ENCODE results near the gene TRAF3IP1. TPM values are rescaled to one million over a fixed set of nuclear protein-coding genes. Genes with fewer than 3 reads are reported as not detected.

The TRAF3IP1 gene
- polyA plus RNA-seq (11.9 and 12.5 TPM in 2 replicates), polyA minus RNA-seq (16.1 and 21.5 TPM in 2 replicates)

- Histone ChIP-seq H2AFZ (ENCODE audit: low read depth, low read length) (peak within 1 kb of the TSS; percentile 23), H3K9me3 (ENCODE audit: low read length) (no peaks in the 10 kb centered on the region), H3K9ac (ENCODE audit: low read length) (peak within 1 kb of the TSS; percentile 67), H3K9me2 (ENCODE audit: insufficient read depth, low read length) (no peaks in the 10 kb centered on the region), H3K4me2 (ENCODE audit: low read length) (peak within 1 kb of the TSS; percentile 57), H3K27me3 (ENCODE audit: insufficient read depth, low read depth, low read length) (no peaks in the 10 kb centered on the region), H3K79me2 (replicated peaks; ENCODE audit: insufficient read depth, low read length) (peaks cover 12% of the 10 kb centered on the region), H3F3A (ENCODE audit: insufficient read depth, low read length, poor library complexity, severe bottlenecking) (no peaks in the 10 kb centered on the region), H4K20me1 (ENCODE audit: insufficient read depth) (no peaks in the 10 kb centered on the region), H3K27ac (ENCODE audit: low read length) (peak within 1 kb of the TSS; percentile 8), H3K36me3 (ENCODE audit: insufficient read depth, low read length) (peaks cover 6% of the 10 kb centered on the region), H3K4me3 (ENCODE audit: low read length) (peak within 1 kb of the TSS; percentile 82)
- TF ChIP-seq TAF1 (IDR thresholded peaks at IDR 0.05; ENCODE audit: low read depth) (no peak), SMC3 (conservative IDR thresholded peaks at IDR 0.05; ENCODE audit: poor library complexity) (peak; percentile 22), MXI1 (conservative IDR thresholded peaks at IDR 0.05; ENCODE audit: poor library complexity, severe bottlenecking) (peak; percentile 94), POLR2AphosphoS5 (IDR thresholded peaks at IDR 0.05) (peak; percentile 68), EP300 (conservative IDR thresholded peaks at IDR 0.05; ENCODE audit: poor library complexity, severe bottlenecking) (peak; percentile 51), CTCF (IDR thresholded peaks at IDR 0.05; ENCODE audit: poor library complexity, severe bottlenecking) (peak; percentile 19), RAD21 (conservative IDR thresholded peaks at IDR 0.05) (peak; percentile 22)
- TF ChIP-seq, protein P1, sequence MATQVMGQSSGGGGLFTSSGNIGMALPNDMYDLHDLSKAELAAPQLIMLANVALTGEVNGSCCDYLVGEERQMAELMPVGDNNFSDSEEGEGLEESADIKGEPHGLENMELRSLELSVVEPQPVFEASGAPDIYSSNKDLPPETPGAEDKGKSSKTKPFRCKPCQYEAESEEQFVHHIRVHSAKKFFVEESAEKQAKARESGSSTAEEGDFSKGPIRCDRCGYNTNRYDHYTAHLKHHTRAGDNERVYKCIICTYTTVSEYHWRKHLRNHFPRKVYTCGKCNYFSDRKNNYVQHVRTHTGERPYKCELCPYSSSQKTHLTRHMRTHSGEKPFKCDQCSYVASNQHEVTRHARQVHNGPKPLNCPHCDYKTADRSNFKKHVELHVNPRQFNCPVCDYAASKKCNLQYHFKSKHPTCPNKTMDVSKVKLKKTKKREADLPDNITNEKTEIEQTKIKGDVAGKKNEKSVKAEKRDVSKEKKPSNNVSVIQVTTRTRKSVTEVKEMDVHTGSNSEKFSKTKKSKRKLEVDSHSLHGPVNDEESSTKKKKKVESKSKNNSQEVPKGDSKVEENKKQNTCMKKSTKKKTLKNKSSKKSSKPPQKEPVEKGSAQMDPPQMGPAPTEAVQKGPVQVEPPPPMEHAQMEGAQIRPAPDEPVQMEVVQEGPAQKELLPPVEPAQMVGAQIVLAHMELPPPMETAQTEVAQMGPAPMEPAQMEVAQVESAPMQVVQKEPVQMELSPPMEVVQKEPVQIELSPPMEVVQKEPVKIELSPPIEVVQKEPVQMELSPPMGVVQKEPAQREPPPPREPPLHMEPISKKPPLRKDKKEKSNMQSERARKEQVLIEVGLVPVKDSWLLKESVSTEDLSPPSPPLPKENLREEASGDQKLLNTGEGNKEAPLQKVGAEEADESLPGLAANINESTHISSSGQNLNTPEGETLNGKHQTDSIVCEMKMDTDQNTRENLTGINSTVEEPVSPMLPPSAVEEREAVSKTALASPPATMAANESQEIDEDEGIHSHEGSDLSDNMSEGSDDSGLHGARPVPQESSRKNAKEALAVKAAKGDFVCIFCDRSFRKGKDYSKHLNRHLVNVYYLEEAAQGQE (IDR thresholded peaks at IDR 0.05; ENCODE audit: borderline replicate concordance), result no peak
Measured at GRCh38 chr2:238320246-238320647, at the start of gene TRAF3IP1. TRAF3IP1 (plus strand) TSS chr2:238320518; CDS start chr2:238320663, 145 bp downstream.

- Histone ChIP-seq H3K36me3 (ENCODE audit: insufficient read depth, low read length) (no peaks in the 10 kb centered on the region), H3K4me3 (ENCODE audit: low read length) (no peak overlapping the region), H3K27me3 (ENCODE audit: insufficient read depth, low read depth, low read length) (no peaks in the 10 kb centered on the region), H2AFZ (ENCODE audit: low read depth, low read length) (no peak overlapping the region), H4K20me1 (ENCODE audit: insufficient read depth) (no peaks in the 10 kb centered on the region), H3K9ac (ENCODE audit: low read length) (no peak overlapping the region), H3K27ac (ENCODE audit: low read length) (no peak overlapping the region), H3K9me3 (ENCODE audit: low read length) (no peaks in the 10 kb centered on the region), H3F3A (ENCODE audit: insufficient read depth, low read length, poor library complexity, severe bottlenecking) (no peaks in the 10 kb centered on the region), H3K4me2 (ENCODE audit: low read length) (no peak overlapping the region), H3K9me2 (ENCODE audit: insufficient read depth, low read length) (no peaks in the 10 kb centered on the region), H3K79me2 (replicated peaks; ENCODE audit: insufficient read depth, low read length) (no peaks in the 10 kb centered on the region)
- TF ChIP-seq POLR2AphosphoS5 (IDR thresholded peaks at IDR 0.05) (no peak), MXI1 (conservative IDR thresholded peaks at IDR 0.05; ENCODE audit: poor library complexity, severe bottlenecking) (no peak), TAF1 (IDR thresholded peaks at IDR 0.05; ENCODE audit: low read depth) (no peak), EP300 (conservative IDR thresholded peaks at IDR 0.05; ENCODE audit: poor library complexity, severe bottlenecking) (no peak), RAD21 (conservative IDR thresholded peaks at IDR 0.05) (no peak), SMC3 (conservative IDR thresholded peaks at IDR 0.05; ENCODE audit: poor library complexity) (no peak), EZH2 (IDR thresholded peaks at IDR 0.05; ENCODE audit: borderline replicate concordance, insufficient read depth, low read length, poor library complexity, severe bottlenecking) (no peak), CTCF (IDR thresholded peaks at IDR 0.05; ENCODE audit: poor library complexity, severe bottlenecking) (no peak)
- TF ChIP-seq, protein P1 (IDR thresholded peaks at IDR 0.05; ENCODE audit: borderline replicate concordance), result no peak
Measured at GRCh38 chr2:238270606-238271005, 49.7 kb upstream of the TRAF3IP1 start.

Data from neural cell (in vitro differentiated cells).